WTC11 (cell line): ENCODE data around the gene SEPTIN1.

Experiments
- ELF4 ChIP-seq: sonication (generic); formaldehyde crosslinking; IDR thresholded peaks from 2 replicates; pipeline ENCODE4 v1.8.1; 2022; ENCODE audit warnings: low read depth, mild to moderate bottlenecking, moderate library complexity, missing genetic modification reagents
- ESRRA ChIP-seq: sonication (generic); formaldehyde crosslinking; IDR thresholded peaks from 2 replicates; pipeline ENCODE4 v1.8.1; 2022; ENCODE audit warnings: mild to moderate bottlenecking, missing genetic modification reagents, borderline replicate concordance
- FOXK1 ChIP-seq: sonication (generic); formaldehyde crosslinking; IDR thresholded peaks from 2 replicates; pipeline ENCODE4 v1.8.0; 2022; ENCODE audit warnings: mild to moderate bottlenecking, moderate library complexity, missing genetic modification reagents
- FOXP1 ChIP-seq: sonication (generic); formaldehyde crosslinking; IDR thresholded peaks from 2 replicates; pipeline ENCODE4 v1.8.0; 2022; ENCODE audit warnings: missing genetic modification reagents, mild to moderate bottlenecking, moderate library complexity, borderline replicate concordance
- JUN ChIP-seq: sonication (generic); formaldehyde crosslinking; IDR thresholded peaks from 2 replicates; pipeline ENCODE4 v1.8.0; 2023; ENCODE audit warnings: mild to moderate bottlenecking, missing genetic modification reagents
- NFE2L1 ChIP-seq: sonication (generic); formaldehyde crosslinking; IDR thresholded peaks from 2 replicates; pipeline ENCODE4 v1.8.1; 2023; ENCODE audit warnings: missing genetic modification reagents
- TF ChIP-seq, protein P1 (sequence below): fragments of 200-600 bp; IDR thresholded peaks from 2 replicates; pipeline ENCODE4 v1.8.0; 2022; ENCODE audit warnings: antibody characterized with exemption
- TF ChIP-seq, protein P2 (sequence below): sonication (generic); formaldehyde crosslinking; IDR thresholded peaks from 2 replicates; pipeline ENCODE4 v1.8.1; 2022; ENCODE audit warnings: low read depth, mild to moderate bottlenecking, moderate library complexity, missing genetic modification reagents, borderline replicate concordance
- TF ChIP-seq, protein P3 (sequence below): sonication (generic); formaldehyde crosslinking; IDR thresholded peaks from 2 replicates; pipeline ENCODE4 v1.8.1; 2022; ENCODE audit warnings: mild to moderate bottlenecking, moderate library complexity, missing genetic modification reagents
- TF ChIP-seq, protein P4 (sequence below): sonication (generic); formaldehyde crosslinking; IDR thresholded peaks from 2 replicates; pipeline ENCODE4 v1.8.1; 2022; ENCODE audit warnings: mild to moderate bottlenecking, missing genetic modification reagents, moderate library complexity, borderline replicate concordance

DNA sequence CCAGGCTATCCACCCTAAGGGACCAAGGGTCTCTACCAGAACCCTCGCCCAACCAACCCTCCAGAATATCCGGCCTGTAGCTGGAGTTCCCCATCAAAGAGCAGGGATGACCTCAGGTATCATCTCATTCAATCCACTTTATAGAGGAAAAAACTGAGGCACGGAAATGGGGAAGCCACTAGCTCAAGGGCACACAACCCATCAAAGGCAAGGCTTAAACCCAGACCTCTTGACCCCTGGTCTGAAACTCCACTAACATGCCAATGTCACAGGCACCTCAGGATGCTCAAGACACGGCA is 13.6 kb downstream of the SEPTIN1 start:
- TF ChIP-seq, protein P1, sequence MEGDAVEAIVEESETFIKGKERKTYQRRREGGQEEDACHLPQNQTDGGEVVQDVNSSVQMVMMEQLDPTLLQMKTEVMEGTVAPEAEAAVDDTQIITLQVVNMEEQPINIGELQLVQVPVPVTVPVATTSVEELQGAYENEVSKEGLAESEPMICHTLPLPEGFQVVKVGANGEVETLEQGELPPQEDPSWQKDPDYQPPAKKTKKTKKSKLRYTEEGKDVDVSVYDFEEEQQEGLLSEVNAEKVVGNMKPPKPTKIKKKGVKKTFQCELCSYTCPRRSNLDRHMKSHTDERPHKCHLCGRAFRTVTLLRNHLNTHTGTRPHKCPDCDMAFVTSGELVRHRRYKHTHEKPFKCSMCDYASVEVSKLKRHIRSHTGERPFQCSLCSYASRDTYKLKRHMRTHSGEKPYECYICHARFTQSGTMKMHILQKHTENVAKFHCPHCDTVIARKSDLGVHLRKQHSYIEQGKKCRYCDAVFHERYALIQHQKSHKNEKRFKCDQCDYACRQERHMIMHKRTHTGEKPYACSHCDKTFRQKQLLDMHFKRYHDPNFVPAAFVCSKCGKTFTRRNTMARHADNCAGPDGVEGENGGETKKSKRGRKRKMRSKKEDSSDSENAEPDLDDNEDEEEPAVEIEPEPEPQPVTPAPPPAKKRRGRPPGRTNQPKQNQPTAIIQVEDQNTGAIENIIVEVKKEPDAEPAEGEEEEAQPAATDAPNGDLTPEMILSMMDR, result no peak
- TF ChIP-seq NFE2L1 (CRISPR knock-in tag), result no peak
- no peak for TF ChIP-seq JUN
- no peak for TF ChIP-seq FOXK1 (CRISPR knock-in tag)
- no peak for TF ChIP-seq ELF4
- TF ChIP-seq, protein P2, sequence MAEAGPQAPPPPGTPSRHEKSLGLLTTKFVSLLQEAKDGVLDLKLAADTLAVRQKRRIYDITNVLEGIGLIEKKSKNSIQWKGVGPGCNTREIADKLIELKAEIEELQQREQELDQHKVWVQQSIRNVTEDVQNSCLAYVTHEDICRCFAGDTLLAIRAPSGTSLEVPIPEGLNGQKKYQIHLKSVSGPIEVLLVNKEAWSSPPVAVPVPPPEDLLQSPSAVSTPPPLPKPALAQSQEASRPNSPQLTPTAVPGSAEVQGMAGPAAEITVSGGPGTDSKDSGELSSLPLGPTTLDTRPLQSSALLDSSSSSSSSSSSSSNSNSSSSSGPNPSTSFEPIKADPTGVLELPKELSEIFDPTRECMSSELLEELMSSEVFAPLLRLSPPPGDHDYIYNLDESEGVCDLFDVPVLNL (CRISPR knock-in tag), result no peak
- TF ChIP-seq ESRRA (CRISPR knock-in tag), result no peak
- TF ChIP-seq, protein P3, sequence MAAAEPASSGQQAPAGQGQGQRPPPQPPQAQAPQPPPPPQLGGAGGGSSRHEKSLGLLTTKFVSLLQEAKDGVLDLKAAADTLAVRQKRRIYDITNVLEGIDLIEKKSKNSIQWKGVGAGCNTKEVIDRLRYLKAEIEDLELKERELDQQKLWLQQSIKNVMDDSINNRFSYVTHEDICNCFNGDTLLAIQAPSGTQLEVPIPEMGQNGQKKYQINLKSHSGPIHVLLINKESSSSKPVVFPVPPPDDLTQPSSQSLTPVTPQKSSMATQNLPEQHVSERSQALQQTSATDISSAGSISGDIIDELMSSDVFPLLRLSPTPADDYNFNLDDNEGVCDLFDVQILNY (CRISPR knock-in tag), result no peak
- TF ChIP-seq, protein P4, sequence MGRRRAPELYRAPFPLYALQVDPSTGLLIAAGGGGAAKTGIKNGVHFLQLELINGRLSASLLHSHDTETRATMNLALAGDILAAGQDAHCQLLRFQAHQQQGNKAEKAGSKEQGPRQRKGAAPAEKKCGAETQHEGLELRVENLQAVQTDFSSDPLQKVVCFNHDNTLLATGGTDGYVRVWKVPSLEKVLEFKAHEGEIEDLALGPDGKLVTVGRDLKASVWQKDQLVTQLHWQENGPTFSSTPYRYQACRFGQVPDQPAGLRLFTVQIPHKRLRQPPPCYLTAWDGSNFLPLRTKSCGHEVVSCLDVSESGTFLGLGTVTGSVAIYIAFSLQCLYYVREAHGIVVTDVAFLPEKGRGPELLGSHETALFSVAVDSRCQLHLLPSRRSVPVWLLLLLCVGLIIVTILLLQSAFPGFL (CRISPR knock-in tag), result no peak
- TF ChIP-seq FOXP1, result no peak
